ENCODE results near the gene MID1.

Gene MID1

GRCh38 chrX:10620121-10620699, at the start of gene MID1:
MID1 (minus strand) TSS chrX:10620585; CDS start chrX:10567547, 53,038 bp downstream.
- no peak for DNase-seq (ENCODE audit: low read depth in 2 of 3, low spot score in 2 of 3)

- no peak for DNase-seq (ENCODE audit: low read depth in 2 of 3, low spot score in 2 of 3)
These were observed 46.8 kb upstream of the MID1 start for GRCh38 chrX:10667143-10667542.

- DNase-seq (ENCODE audit: low read depth in 2 of 3, low spot score in 2 of 3), result no peak
These were observed 45.7 kb upstream of the MID1 start for GRCh38 chrX:10666102-10666501.

GRCh38 chrX:10665681-10666080, 45.3 kb upstream of the MID1 start:
- DNase-seq (ENCODE audit: low read depth in 2 of 3, low spot score in 2 of 3), result no peak

GRCh38 chrX:10660171-10660570, 39.8 kb upstream of the MID1 start:
- DNase-seq (ENCODE audit: low read depth in 2 of 3, low spot score in 2 of 3), result no peak

GRCh38 chrX:10656214-10656613, 35.8 kb upstream of the MID1 start:
- DNase-seq (ENCODE audit: low read depth in 2 of 3, low spot score in 2 of 3), result no peak

- no peak for DNase-seq (ENCODE audit: low read depth in 2 of 3, low spot score in 2 of 3)
These were observed 34.6 kb upstream of the MID1 start for GRCh38 chrX:10654960-10655359.

- DNase-seq (ENCODE audit: low read depth in 2 of 3, low spot score in 2 of 3), result no peak
These were observed 32.9 kb upstream of the MID1 start for GRCh38 chrX:10653302-10653701.

GRCh38 chrX:10649265-10649664, 28.9 kb upstream of the MID1 start:
- DNase-seq (ENCODE audit: low read depth in 2 of 3, low spot score in 2 of 3), result no peak

GRCh38 chrX:10648614-10649013, 28.2 kb upstream of the MID1 start:
- DNase-seq (ENCODE audit: low read depth in 2 of 3, low spot score in 2 of 3), result no peak

- no peak for DNase-seq (ENCODE audit: low read depth in 2 of 3, low spot score in 2 of 3)
These were observed 16.5 kb upstream of the MID1 start for GRCh38 chrX:10636851-10637250.

GRCh38 chrX:10636337-10636736, 16.0 kb upstream of the MID1 start:
- DNase-seq (ENCODE audit: low read depth in 2 of 3, low spot score in 2 of 3), result no peak

GRCh38 chrX:10634392-10635161, 14.2 kb upstream of the MID1 start:
- no peak for DNase-seq (ENCODE audit: low read depth in 2 of 3, low spot score in 2 of 3)

GRCh38 chrX:10633722-10634121, 13.3 kb upstream of the MID1 start:
- DNase-seq (ENCODE audit: low read depth in 2 of 3, low spot score in 2 of 3), result no peak

- no peak for DNase-seq (ENCODE audit: low read depth in 2 of 3, low spot score in 2 of 3)
These were observed 11.2 kb upstream of the MID1 start for GRCh38 chrX:10631416-10632145.

- no peak for DNase-seq (ENCODE audit: low read depth in 2 of 3, low spot score in 2 of 3)
These were observed 9.9 kb upstream of the MID1 start for GRCh38 chrX:10630320-10630719.

GRCh38 chrX:10629905-10630304, 9.5 kb upstream of the MID1 start:
- DNase-seq (ENCODE audit: low read depth in 2 of 3, low spot score in 2 of 3), result no peak

- no peak for DNase-seq (ENCODE audit: low read depth in 2 of 3, low spot score in 2 of 3)
These were observed 8.5 kb upstream of the MID1 start for GRCh38 chrX:10628906-10629305.

GRCh38 chrX:10622197-10622596, 1.8 kb upstream of the MID1 start:
- DNase-seq (ENCODE audit: low read depth in 2 of 3, low spot score in 2 of 3), result no peak

GRCh38 chrX:10619425-10620046, 849 bp downstream of the MID1 start:
- no peak for DNase-seq (ENCODE audit: low read depth in 2 of 3, low spot score in 2 of 3)

GRCh38 chrX:10618961-10619360, 1.4 kb downstream of the MID1 start:
- no peak for DNase-seq (ENCODE audit: low read depth in 2 of 3, low spot score in 2 of 3)

- no peak for DNase-seq (ENCODE audit: low read depth in 2 of 3, low spot score in 2 of 3)
These were observed 2.4 kb downstream of the MID1 start for GRCh38 chrX:10617999-10618351.
